ENCODE data around the gene DPM2.

DNA sequence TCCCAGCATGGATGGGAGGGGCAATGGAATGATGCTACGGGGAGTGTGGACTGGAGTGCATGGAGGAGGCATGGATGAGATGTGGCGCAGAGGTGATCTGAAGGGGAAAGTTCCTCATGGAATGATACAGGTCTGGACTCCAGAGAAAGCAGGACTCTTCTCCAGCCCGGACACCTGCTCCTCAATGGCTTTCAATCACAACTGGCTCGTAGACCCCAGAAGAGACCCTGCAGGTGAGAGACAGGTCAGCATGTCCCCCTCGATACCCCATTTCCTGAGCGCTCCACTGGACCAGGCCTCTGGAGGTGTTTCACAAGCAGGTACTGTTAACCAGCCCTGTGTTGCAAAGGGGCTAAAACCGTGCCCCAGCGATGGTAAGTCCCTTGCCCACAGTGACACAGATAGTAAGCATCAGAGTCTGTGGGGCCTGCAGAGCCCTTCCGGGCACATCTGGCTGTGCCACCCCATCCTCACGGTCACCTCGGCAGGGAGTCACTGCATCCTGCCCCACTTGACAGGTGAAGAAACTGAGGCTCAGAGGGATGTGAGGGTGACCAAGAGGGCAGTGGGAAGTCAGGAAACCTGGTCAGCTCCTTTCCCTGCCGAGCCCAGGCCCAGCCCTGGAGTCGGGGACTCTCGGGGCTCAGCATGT is 5.5 kb upstream of the DPM2 start:
- TF ChIP-seq, protein P1, sequence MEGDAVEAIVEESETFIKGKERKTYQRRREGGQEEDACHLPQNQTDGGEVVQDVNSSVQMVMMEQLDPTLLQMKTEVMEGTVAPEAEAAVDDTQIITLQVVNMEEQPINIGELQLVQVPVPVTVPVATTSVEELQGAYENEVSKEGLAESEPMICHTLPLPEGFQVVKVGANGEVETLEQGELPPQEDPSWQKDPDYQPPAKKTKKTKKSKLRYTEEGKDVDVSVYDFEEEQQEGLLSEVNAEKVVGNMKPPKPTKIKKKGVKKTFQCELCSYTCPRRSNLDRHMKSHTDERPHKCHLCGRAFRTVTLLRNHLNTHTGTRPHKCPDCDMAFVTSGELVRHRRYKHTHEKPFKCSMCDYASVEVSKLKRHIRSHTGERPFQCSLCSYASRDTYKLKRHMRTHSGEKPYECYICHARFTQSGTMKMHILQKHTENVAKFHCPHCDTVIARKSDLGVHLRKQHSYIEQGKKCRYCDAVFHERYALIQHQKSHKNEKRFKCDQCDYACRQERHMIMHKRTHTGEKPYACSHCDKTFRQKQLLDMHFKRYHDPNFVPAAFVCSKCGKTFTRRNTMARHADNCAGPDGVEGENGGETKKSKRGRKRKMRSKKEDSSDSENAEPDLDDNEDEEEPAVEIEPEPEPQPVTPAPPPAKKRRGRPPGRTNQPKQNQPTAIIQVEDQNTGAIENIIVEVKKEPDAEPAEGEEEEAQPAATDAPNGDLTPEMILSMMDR (IDR thresholded peaks at IDR 0.05; ENCODE audit: poor library complexity): no peak
- TF ChIP-seq EZH2 (IDR thresholded peaks at IDR 0.05; ENCODE audit: borderline replicate concordance): no peak
